Sigmoid colon (tissue), 7 donors: ENCODE measurements around the gene ZBTB9. TPM values are rescaled to one million over a fixed set of nuclear protein-coding genes. Genes with fewer than 3 reads are reported as not detected.

Experiments
- DNase-seq: peaks from one replicate; pipeline ENCODE4 v3.0.0-alpha.2; 2019
- H3K27ac ChIP-seq, 4 donors: fragments of 200-600 bp; sonication (generic); one replicate each; pipeline ENCODE4 v1.5.1; 2016 to 2019; ENCODE audit warnings: mild to moderate bottlenecking in 1 of 4
- H3K27me3 ChIP-seq, 3 donors: fragments of 200-600 bp; sonication (generic); one replicate each; pipeline ENCODE4 v1.5.1; 2019; ENCODE audit warnings: mild to moderate bottlenecking in 1 of 3
- H3K36me3 ChIP-seq, 4 donors: fragments of 200-600 bp; sonication (generic); one replicate each; pipeline ENCODE4 v1.5.1; 2016 to 2019
- H3K4me1 ChIP-seq, 4 donors: fragments of 200-600 bp; sonication (generic); one replicate each; pipeline ENCODE4 v1.5.1; 2017 to 2019
- H3K4me3 ChIP-seq, 4 donors: fragments of 200-600 bp; sonication (generic); one replicate each; pipeline ENCODE4 v1.5.1; 2017 to 2019; ENCODE audit warnings: mild to moderate bottlenecking in 2 of 4, moderate library complexity in 1 of 4
- H3K9me3 ChIP-seq, 4 donors: fragments of 200-600 bp in 3 of 4; sonication (generic) in 3 of 4; one replicate each; pipeline versions ENCODE4 v1.5.1 to v1.6.1; 2013 to 2019
- EP300 ChIP-seq, 4 donors: sonication (generic); formaldehyde crosslinking; IDR thresholded peaks; one replicate each; pipeline ENCODE4 v1.6.1; 2017; ENCODE audit warnings: antibody characterized with exemption in 4 of 4
- POLR2A ChIP-seq, 2 donors: fragments of 450-650 bp; IDR thresholded peaks; one replicate each; pipeline ENCODE4 v1.6.1; 2016; ENCODE audit warnings: antibody characterized with exemption in 2 of 2, mild to moderate bottlenecking in 2 of 2, moderate library complexity in 2 of 2
- POLR2AphosphoS5 ChIP-seq, 4 donors: sonication (generic); formaldehyde crosslinking; IDR thresholded peaks; one replicate each; pipeline ENCODE4 v1.6.1; 2017; ENCODE audit warnings: antibody characterized with exemption in 4 of 4
- WGBS, 2 donors: extraction: QIAGEN DNeasy Blood & Tissue Kit; methylation state at CpG; one replicate each; pipeline ENCODE4 v1.1.7; 2013; 5-methylcytosine and 5-hydroxymethylcytosine counted together
- intact Hi-C: fragments of 100-400 bp; cut with DNase I; formaldehyde crosslinking; loops from one replicate; pipeline ENCODE4 v1.15.1; 2023
- polyA plus RNA-seq, 3 donors: library from polyadenylated mRNA; stranded (reverse); fragments of 200-250 nt; gene quantifications; one replicate each; pipeline ENCODE4 v1.2.3, GENCODE V29; 2013
- total RNA-seq, 4 donors: library from RNA; depleted of rRNA; stranded (reverse); fragments of >200 nt; gene quantifications; one replicate each; pipeline ENCODE4 v1.1.0, GENCODE V29; 2016
- TF ChIP-seq, protein P1 (sequence below), 4 experiments: fragments of 450-650 bp in 3 of 4; fragments of 200-600 bp in 1 of 4; IDR thresholded peaks; one replicate each; pipeline ENCODE4 v1.5.1; 2016 to 2019; ENCODE audit warnings: antibody characterized with exemption in 4 of 4, mild to moderate bottlenecking in 3 of 4, moderate library complexity in 2 of 4
- donor health status: healthy with polysubstance abuse.
- donor health status: Bipolar disorder and iron deficiency.
- donor health status: healthy.

ZBTB9 gene
- total and polyA plus RNA-seq, 7 donors, result 0.60 to 4.2 (median 1.5) TPM

DNA sequence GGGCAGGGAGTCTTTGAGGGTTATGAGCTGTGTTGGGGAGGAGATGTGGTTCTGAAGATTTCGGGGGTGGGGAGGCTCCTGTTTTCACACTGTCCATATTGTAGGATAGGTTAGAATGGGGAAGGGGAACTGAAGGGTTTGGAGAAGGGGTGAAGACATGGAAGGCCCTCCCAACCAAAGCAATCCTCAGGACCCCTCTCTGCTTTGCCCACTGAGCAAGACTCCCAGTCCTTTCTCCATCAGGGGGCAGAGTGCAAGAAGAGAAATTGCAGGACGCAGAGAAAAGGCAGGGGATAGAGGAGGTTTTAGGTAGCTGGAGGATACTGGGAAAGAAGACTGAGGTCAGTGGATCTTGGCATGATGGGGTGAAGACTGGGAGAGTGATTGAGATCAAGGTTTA is 30.6 kb upstream of the ZBTB9 start:
- 94 to 96% methylated on average over 2 of the region's 2 CpGs for WGBS, 2 donors
- peak overlapping the region; percentile 87 to 93 (median 91) for H3K27ac ChIP-seq
- no peaks in the 10 kb centered on the region for H3K36me3 ChIP-seq
- intact Hi-C loops, result loop anchor here (10.0 kb wide), 1 partner anchor 219 kb away; the partner anchor contains the start of genes HSD17B8, RING1, RXRB and SLC39A7
- no peak for DNase-seq
- no peak overlapping the region for H3K4me3 ChIP-seq
- TF ChIP-seq, protein P1, sequence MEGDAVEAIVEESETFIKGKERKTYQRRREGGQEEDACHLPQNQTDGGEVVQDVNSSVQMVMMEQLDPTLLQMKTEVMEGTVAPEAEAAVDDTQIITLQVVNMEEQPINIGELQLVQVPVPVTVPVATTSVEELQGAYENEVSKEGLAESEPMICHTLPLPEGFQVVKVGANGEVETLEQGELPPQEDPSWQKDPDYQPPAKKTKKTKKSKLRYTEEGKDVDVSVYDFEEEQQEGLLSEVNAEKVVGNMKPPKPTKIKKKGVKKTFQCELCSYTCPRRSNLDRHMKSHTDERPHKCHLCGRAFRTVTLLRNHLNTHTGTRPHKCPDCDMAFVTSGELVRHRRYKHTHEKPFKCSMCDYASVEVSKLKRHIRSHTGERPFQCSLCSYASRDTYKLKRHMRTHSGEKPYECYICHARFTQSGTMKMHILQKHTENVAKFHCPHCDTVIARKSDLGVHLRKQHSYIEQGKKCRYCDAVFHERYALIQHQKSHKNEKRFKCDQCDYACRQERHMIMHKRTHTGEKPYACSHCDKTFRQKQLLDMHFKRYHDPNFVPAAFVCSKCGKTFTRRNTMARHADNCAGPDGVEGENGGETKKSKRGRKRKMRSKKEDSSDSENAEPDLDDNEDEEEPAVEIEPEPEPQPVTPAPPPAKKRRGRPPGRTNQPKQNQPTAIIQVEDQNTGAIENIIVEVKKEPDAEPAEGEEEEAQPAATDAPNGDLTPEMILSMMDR (IDR thresholded peaks at IDR 0.05), result no peak
- no peak for TF ChIP-seq POLR2A (IDR thresholded peaks at IDR 0.05)
- no peak for TF ChIP-seq EP300 (IDR thresholded peaks at IDR 0.05)
- no peak for TF ChIP-seq POLR2AphosphoS5 (IDR thresholded peaks at IDR 0.05)
- peaks cover 0 to 59% (median 52%) of the 10 kb centered on the region in 4 donors for H3K4me1 ChIP-seq
- H3K27me3 ChIP-seq, result no peaks in the 10 kb centered on the region
- H3K9me3 ChIP-seq, result no peaks in the 10 kb centered on the region

DNA sequence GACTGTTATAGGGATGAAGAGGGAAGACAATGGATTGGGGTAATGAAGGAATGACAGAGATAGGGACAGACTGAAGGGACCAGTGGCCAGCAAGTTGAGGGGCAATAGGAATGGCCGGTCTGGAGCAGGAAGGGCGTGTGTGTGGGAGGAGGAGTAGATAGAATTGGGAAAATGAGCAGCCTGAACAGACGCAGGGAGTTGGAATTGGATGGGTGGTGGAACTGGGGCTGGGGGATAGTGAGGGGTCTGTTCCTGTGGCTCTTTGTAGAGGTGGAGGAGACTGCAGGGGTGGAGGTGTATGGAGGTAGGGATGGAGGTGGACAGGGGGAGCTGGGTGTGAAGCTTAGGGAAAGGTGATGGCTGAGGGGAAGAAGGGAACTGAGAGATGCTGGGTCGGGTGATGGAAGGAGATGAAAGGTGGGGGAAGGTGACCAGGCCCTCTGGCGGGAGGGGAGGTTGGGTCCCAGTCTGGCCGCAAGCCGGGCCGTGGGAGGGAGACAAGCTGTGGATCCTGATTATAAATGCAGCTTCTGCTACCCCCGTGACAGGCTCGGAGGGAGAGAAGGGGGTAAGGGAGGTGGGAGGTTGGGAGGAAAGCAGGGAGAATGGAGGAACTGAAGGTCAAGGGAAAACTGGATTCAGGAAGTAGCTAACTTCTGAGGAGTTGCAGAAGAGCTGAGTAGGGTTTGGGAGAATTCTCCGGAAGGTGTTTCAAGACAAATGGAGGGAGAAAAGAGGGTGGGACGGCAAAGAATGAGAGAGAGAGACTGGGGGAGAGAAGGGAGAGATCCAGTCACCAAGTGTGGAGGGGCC is 29.3 kb upstream of the ZBTB9 start:
- H3K27me3 ChIP-seq, result no peaks in the 10 kb centered on the region
- no peak for DNase-seq
- H3K27ac ChIP-seq, result peak overlapping the region; percentile 87 to 93 (median 91)
- peak overlapping the region; percentile 35 to 64 (median 54) for H3K4me3 ChIP-seq
- intact Hi-C loops, result loop anchor here (5.0 to 10.0 kb wide), 3 partner anchors 108 to 220 kb away; partner anchors contain the start of genes HSD17B8, RGL2, RING1 and RXRB
- H3K9me3 ChIP-seq, result no peaks in the 10 kb centered on the region
- peaks cover 0 to 51% (median 50%) of the 10 kb centered on the region in 4 donors for H3K4me1 ChIP-seq
- WGBS, 2 donors, result 12 to 20% methylated on average over 12 of the region's 12 CpGs
- no peaks in the 10 kb centered on the region for H3K36me3 ChIP-seq
- TF ChIP-seq POLR2A (IDR thresholded peaks at IDR 0.05) (peak in 1 of 2 donors; percentile 48), POLR2AphosphoS5 (IDR thresholded peaks at IDR 0.05) (no peak)

DNA sequence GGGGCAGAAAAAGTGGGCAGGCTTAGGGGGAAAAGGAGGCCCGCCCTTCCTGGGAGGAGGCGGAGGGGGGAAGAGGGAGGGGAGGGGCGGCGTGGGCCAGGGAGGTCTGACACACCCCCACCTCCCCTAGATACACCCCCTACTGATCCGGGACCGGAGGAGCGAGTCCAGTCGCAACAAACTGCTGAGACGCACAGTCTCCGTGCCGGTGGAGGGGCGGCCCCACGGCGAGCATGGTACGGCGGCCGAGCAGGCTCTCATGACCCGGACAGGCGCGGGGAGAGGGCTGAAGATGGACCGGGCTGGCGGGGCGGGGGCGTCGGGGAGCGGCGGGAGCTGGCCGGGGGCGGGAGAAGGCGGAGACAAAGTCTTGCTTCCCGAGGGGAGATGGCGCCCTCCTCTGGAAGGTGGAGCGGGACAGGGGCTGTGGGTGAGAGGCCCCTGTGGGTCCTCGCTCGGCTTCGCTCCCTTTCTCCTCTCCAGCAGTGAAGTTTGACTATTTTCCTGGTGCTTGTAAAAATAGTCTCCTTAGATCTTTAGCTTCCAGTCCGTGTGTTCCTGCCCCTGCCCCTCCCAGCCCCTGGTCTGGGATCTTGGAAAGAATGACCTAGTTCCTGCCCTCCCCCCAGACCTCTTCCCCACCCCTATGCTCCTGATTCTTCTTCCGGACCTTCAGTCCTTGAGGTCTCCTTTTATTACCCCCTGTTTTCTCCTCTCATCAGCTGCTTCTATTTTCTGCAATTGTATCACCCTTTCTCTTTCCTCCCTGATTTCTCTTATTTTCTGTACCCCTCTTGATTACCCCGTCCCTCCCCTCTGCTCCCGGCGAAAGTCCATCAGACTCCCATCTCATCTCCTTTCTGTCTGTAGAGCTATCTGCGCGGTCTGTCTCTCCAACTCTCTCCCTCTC is 28.5 kb upstream of the ZBTB9 start:
- H3K27me3 ChIP-seq, result no peaks in the 10 kb centered on the region
- TF ChIP-seq EP300 (IDR thresholded peaks at IDR 0.05) (peak in 1 of 4 donors; percentile 46), POLR2AphosphoS5 (IDR thresholded peaks at IDR 0.05) (peak; percentile 83 to 89 (median 88)), POLR2A (IDR thresholded peaks at IDR 0.05) (peak in 1 of 2 donors; percentile 26)
- TF ChIP-seq, protein P1 (IDR thresholded peaks at IDR 0.05), result peak in 2 of 4 experiments; percentile 44 to 65
- WGBS, 2 donors, result 1% methylated on average over 43 of the region's 43 CpGs
- peak; percentile 95 for DNase-seq
- H3K27ac ChIP-seq, result peak overlapping the region; percentile 87 to 93 (median 91)
- intact Hi-C loops, result loop anchor here (1.0 to 10.0 kb wide), 4 partner anchors 35 to 221 kb away; partner anchors contain the start of genes HSD17B8, KIFC1, RGL2 and RING1
- H3K9me3 ChIP-seq, result no peaks in the 10 kb centered on the region
- peak overlapping the region; percentile 35 to 64 (median 54) for H3K4me3 ChIP-seq
- peaks cover 0 to 59% (median 55%) of the 10 kb centered on the region in 4 donors for H3K4me1 ChIP-seq
- H3K36me3 ChIP-seq, result no peaks in the 10 kb centered on the region

DNA sequence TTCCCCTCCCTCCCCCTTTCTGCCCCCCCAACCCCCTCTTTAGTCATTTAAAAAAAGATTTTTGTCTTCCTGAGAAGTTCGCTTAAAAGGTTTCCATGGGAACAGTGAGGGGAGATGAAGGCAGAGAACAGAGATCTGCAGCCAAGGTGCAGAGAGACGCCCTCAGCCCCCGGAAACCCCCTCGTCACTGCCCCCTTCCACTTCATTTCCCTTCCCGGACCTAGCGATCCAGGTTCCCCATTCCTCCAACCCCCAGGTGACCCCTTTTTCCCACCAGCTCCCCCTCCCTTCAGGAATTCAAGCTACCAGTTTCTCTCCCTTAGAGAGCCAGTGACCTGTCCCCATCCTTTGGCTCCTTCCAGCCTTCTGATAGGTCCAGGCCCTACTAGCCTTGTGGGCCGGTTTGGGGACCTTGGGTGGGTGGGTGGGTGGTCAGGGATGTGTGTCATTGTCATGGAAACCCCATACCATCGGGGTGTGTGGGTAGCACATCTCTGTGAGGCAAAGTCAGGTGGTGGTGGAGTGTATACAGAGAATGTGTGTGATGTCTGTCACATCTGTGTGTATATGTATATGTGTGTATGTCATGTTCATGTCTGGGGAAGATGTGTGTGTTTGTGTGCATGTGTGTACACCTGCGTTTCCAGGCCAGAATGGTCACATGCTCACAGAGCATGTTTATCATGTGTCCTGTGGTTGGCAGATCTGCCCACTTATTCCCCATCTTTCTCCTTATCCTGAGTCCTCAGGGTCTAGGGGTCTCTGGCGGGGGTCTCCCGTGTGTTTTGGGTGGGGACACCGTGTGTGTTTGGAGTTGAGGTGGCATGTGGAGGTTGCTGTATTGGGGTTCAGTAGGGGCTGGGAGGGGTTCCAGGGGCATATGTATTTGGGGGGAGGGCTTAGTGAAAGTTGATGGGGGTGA is 27.5 kb upstream of the ZBTB9 start:
- TF ChIP-seq, protein P1 (IDR thresholded peaks at IDR 0.05), result no peak
- TF ChIP-seq POLR2A (IDR thresholded peaks at IDR 0.05) (no peak), EP300 (IDR thresholded peaks at IDR 0.05) (no peak), POLR2AphosphoS5 (IDR thresholded peaks at IDR 0.05) (no peak)
- intact Hi-C loops, result loop anchor here (1.0 to 10.0 kb wide), 4 partner anchors 36 to 222 kb away; partner anchors contain the start of genes HSD17B8, KIFC1, RGL2 and RING1
- Histone ChIP-seq H3K9me3 (no peaks in the 10 kb centered on the region), H3K4me1 (peaks cover 0 to 69% (median 63%) of the 10 kb centered on the region in 4 donors), H3K4me3 (peak overlapping the region; percentile 51 to 64 (median 60)), H3K27ac (peak overlapping the region; percentile 87 to 93 (median 91)), H3K36me3 (no peaks in the 10 kb centered on the region), H3K27me3 (no peaks in the 10 kb centered on the region)
- WGBS, 2 donors, result 6 to 8% methylated on average over 12 of the region's 12 CpGs
- no peak for DNase-seq
